Activated CD8-positive, alpha-beta memory T cell treated with anti-CD3 and anti-CD28 coated beads, Interleukin-2, amount 10 ng/mL, durations not matched to agents 7 days and 5 days (primary cell): Measurements from ENCODE around the gene TLR4. TPM values are rescaled to one million over a fixed set of nuclear protein-coding genes. Genes with fewer than 3 reads are reported as not detected.

Experiments used
- ATAC-seq: fragments of 150-1000 bp; cut with Tn5 transposase; one replicate; pipeline ENCODE4 v1.10.0; 2021; ENCODE audit warnings: moderate library complexity
- CTCF ChIA-PET: fragments of 350-600 bp; sonication (Branson Sonifier 250); formaldehyde crosslinking; loops from one replicate; lab custom pipeline; 2021; ENCODE audit warnings: antibody characterized with exemption; lab: Charles Lee
- DNase-seq: peaks from one replicate; pipeline ENCODE4 v3.0.0-alpha.2; 2020
- H3K27ac Mint-ChIP-seq: one replicate; pipeline ENCODE4 v1.8.0; 2021; ENCODE audit warnings: mild to moderate bottlenecking, mixed read lengths
- H3K27me3 Mint-ChIP-seq: one replicate; pipeline ENCODE4 v1.8.0; 2021; ENCODE audit warnings: mixed read lengths
- H3K36me3 Mint-ChIP-seq: one replicate; pipeline ENCODE4 v1.8.0; 2021; ENCODE audit warnings: mild to moderate bottlenecking, mixed read lengths
- H3K4me1 Mint-ChIP-seq: one replicate; pipeline ENCODE4 v1.8.0; 2021; ENCODE audit warnings: mixed read lengths
- H3K4me3 Mint-ChIP-seq: one replicate; pipeline ENCODE4 v1.8.0; 2021; ENCODE audit warnings: mild to moderate bottlenecking, moderate library complexity, mixed read lengths
- H3K9me3 Mint-ChIP-seq: one replicate; pipeline ENCODE4 v1.8.0; 2022; ENCODE audit warnings: low read depth, mixed read lengths
- total RNA-seq, 2 experiments: library from RNA; stranded (reverse); gene quantifications; one replicate each; pipeline ENCODE4 v1.2.3, GENCODE V29; 2021

The TLR4 gene
- total RNA-seq = not detected

DNA sequence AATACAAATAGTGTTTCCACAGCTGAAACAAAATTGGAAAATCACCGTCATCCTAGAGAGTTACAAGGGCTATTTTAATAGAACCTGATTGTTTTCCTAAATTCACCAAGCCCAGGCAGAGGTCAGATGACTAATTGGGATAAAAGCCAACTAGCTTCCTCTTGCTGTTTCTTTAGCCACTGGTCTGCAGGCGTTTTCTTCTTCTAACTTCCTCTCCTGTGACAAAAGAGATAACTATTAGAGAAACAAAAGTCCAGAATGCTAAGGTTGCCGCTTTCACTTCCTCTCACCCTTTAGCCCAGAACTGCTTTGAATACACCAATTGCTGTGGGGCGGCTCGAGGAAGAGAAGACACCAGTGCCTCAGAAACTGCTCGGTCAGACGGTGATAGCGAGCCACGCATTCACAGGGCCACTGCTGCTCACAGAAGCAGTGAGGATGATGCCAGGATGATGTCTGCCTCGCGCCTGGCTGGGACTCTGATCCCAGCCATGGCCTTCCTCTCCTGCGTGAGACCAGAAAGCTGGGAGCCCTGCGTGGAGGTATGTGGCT is at the start of gene TLR4:
TLR4 (plus strand) TSS at position 380 of the 552 bp plus-strand sequence; CDS start at position 450, 70 bp downstream.
- DNase-seq (no peak), ATAC-seq (no peak)
- Mint-ChIP-seq H3K27me3 (peaks cover 6% of the 10 kb centered on the region), H3K36me3 (no peaks in the 10 kb centered on the region), H3K4me1 (no peaks in the 10 kb centered on the region), H3K9me3 (no peaks in the 10 kb centered on the region), H3K4me3 (no peak within 1 kb of the TSS), H3K27ac (no peak within 1 kb of the TSS)
- CTCF ChIA-PET = no interaction called here

DNA sequence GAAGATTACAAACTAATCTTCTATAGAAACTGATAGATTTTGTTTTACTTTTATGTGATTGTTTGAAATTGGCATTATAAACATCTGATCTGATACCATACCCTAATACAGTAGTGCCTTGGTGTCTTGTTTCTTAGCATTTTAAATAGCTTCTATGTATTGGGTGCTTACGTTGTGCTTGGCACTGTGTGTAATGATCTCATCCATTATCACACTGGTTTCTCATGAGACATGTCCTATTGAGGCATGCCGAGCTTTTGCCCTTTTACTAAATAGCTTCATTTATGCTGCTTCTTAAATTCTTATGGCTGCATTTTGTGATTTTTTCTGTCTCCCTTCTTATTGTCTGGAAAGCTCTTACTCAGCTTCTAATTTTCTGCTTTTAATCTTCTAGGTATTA is 48.2 kb upstream of the TLR4 start:
- no peak overlapping the region for H3K27ac Mint-ChIP-seq
- H3K4me1 Mint-ChIP-seq = no peaks in the 10 kb centered on the region
- no peak overlapping the region for H3K4me3 Mint-ChIP-seq
- DNase-seq = no peak
- no peaks in the 10 kb centered on the region for H3K27me3 Mint-ChIP-seq
- H3K9me3 Mint-ChIP-seq = no peaks in the 10 kb centered on the region
- H3K36me3 Mint-ChIP-seq = no peaks in the 10 kb centered on the region
- CTCF ChIA-PET = no interaction called here
- ATAC-seq = no peak

DNA sequence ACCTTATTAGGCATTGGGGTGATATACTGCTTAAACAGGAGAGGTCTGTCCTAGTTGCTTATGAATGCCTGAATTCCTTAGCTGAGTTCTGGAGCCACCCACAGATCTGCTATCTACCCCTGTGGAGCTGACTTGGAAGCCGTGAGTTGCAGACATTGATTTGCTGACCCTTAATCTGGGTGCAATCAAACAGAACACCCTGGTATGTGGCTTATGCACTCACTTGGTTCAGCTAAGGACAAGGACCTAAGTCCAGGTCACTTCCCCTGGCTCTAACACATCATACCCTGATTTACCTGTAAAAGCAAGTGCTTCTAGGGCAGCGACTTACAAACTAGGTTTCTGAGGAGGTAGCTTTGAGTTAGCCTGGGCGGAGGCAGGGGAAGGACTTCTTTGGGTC is 41.6 kb upstream of the TLR4 start:
- DNase-seq (no peak), ATAC-seq (no peak)
- H3K9me3 Mint-ChIP-seq = peaks cover 3% of the 10 kb centered on the region
- no peak overlapping the region for H3K27ac Mint-ChIP-seq
- no peaks in the 10 kb centered on the region for H3K27me3 Mint-ChIP-seq
- CTCF ChIA-PET = interaction anchor here (0.7 kb wide), 1 partner anchor 62 kb away, joined by 3 read pairs; no protein-coding TSS in a partner anchor
- no peaks in the 10 kb centered on the region for H3K36me3 Mint-ChIP-seq
- H3K4me3 Mint-ChIP-seq = no peak overlapping the region
- no peaks in the 10 kb centered on the region for H3K4me1 Mint-ChIP-seq

DNA sequence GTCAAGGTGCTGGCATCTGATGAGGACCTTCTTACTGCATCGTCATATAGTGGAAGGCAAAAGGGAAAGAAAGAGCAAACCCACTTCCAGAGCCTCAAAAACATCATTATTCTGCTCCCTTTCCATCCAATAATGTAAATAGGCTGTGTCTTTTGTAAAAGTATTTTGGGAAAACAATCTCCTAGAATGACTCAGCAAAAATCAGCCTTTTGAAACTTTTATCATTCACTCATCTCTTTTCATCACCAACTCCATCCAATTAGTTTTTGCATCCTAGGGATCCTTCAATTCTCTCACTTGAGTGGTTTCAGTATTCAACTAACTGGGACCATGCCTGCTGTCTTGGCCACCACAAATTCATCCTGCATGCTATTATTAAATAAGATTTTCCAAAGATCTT is 39.8 kb upstream of the TLR4 start:
- ATAC-seq (no peak), DNase-seq (no peak)
- Mint-ChIP-seq H3K9me3 (peaks cover 3% of the 10 kb centered on the region), H3K4me1 (no peaks in the 10 kb centered on the region), H3K4me3 (no peak overlapping the region), H3K27ac (no peak overlapping the region), H3K36me3 (no peaks in the 10 kb centered on the region), H3K27me3 (no peaks in the 10 kb centered on the region)
- CTCF ChIA-PET = no interaction called here

DNA sequence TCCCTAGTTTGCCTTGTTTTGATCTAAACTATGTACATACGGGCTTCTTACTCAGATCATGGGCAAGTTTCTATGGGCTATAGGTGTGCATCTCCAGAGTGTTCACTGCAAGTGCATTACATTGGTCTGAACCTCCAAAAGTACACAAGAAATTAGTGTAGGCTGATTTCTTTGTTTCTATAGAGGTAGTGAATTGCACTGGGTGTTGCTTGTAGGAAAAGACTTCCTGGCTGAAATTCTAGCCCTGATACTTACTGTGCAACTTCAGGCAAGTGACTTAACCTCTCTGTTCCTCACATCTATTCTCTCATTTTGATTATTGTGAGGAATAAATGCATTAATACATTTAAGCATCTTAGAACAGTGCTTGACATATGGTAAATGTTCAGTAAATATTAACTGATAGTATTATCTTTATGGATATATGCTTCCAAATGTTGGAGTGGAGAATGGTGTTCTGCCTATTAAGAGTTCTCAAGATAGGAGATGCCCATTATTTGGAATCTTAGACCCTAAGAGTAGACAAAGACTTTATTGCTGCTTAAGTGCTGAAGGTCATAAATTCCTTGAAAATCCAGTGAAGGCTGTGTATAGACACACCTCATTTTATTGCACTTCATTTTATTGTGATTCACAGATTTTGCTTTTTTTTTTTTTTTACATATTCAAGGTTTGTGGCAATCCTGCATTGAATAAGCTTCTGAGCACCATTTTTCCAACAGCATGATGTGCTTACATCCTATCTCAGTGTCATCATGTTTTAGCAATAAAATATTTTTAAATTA is 38.4 kb upstream of the TLR4 start:
- H3K27ac Mint-ChIP-seq = no peak overlapping the region
- H3K4me1 Mint-ChIP-seq = no peaks in the 10 kb centered on the region
- no peak overlapping the region for H3K4me3 Mint-ChIP-seq
- ATAC-seq (no peak), DNase-seq (no peak)
- CTCF ChIA-PET = no interaction called here
- peaks cover 3% of the 10 kb centered on the region for H3K9me3 Mint-ChIP-seq
- H3K27me3 Mint-ChIP-seq = no peaks in the 10 kb centered on the region
- no peaks in the 10 kb centered on the region for H3K36me3 Mint-ChIP-seq

DNA sequence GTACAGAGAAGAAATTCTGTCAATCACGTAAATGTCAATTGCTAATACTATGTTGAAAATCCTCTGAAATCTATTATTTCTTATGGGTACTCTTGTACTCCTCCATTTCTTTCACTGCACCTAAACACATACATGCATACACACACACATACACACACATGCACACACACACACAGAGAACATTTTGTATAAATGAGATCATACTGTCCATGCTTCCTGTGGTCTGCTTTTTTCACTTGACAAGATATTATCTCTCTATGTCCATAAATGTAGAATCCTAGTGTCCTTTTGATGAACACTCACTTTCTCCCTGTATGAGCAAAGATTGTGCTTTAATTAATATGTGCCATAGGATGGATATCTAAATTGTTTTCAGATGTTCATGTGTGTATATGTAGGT is 32.7 kb upstream of the TLR4 start:
- ATAC-seq (no peak), DNase-seq (no peak)
- Mint-ChIP-seq H3K36me3 (no peaks in the 10 kb centered on the region), H3K4me1 (no peaks in the 10 kb centered on the region), H3K27me3 (peaks cover 2% of the 10 kb centered on the region), H3K4me3 (no peak overlapping the region), H3K9me3 (no peaks in the 10 kb centered on the region), H3K27ac (no peak overlapping the region)
- CTCF ChIA-PET = no interaction called here

DNA sequence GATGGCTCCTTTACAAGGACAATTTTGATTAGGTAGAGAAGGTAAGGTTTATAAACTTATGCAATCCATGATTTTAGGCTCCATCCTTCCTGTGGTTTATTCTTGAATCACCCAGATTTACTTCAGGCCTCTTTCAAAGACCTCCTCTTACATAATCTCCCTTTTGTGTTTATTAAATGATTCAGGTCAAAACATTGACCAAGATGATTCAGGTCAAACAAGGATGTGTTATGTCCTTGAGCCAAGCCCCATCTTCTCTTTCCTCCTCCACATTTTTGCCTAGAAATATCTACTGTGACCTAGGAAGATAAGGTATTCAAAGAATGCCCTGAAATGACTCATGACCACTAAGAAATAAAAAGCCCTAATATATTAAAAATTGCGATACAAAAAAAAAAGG is 31.8 kb upstream of the TLR4 start:
- H3K4me3 Mint-ChIP-seq = no peak overlapping the region
- DNase-seq (no peak), ATAC-seq (no peak)
- H3K27me3 Mint-ChIP-seq = peaks cover 2% of the 10 kb centered on the region
- no peak overlapping the region for H3K27ac Mint-ChIP-seq
- H3K36me3 Mint-ChIP-seq = no peaks in the 10 kb centered on the region
- H3K4me1 Mint-ChIP-seq = no peaks in the 10 kb centered on the region
- CTCF ChIA-PET = no interaction called here
- no peaks in the 10 kb centered on the region for H3K9me3 Mint-ChIP-seq

DNA sequence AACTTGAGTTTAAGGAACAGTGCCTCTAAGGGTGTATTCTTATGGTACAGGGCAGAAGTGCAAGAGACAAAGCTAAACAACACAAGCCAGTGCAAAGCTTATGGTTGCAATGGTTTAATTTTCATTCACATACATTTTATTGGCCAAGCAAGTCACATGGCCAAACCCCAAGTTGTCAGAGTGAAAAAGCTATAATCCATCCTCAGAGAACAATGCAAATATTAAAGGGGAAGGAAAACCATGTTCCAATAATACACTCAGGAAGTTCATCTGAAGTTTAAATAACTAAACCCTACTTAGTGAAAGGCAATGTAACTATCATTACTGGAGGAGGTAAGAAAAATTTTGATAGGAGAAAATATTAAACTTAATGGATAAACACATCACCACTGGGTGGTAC is 26.6 kb upstream of the TLR4 start:
- H3K4me3 Mint-ChIP-seq = no peak overlapping the region
- H3K4me1 Mint-ChIP-seq = no peaks in the 10 kb centered on the region
- H3K36me3 Mint-ChIP-seq = no peaks in the 10 kb centered on the region
- no peak for DNase-seq
- no peak for ATAC-seq
- CTCF ChIA-PET = interaction anchor here (0.6 kb wide), 1 partner anchor 1803 kb away, joined by 3 read pairs; no protein-coding TSS in a partner anchor
- H3K27ac Mint-ChIP-seq = no peak overlapping the region
- H3K9me3 Mint-ChIP-seq = peaks cover 2% of the 10 kb centered on the region
- H3K27me3 Mint-ChIP-seq = peaks cover 5% of the 10 kb centered on the region

DNA sequence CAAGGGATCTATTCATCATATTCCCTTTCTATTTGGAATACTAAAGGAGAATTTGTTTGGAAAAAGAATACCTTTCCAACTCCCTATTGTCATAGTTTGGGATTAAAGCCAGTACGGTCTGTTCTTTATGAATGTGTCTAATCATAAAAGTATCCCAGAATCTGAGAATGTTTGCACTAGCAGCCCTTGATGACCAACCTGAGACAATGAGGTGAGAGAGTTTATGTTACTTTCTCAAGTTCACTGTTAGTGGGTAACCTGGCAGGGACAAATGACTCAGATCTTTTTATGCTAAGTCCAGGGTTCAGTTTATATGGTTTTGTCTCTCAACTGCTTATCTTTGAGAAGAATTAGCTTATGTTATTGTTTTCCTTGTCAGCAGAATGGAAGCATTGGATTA is 25.3 kb upstream of the TLR4 start:
- CTCF ChIA-PET = no interaction called here
- no peak for ATAC-seq

DNA sequence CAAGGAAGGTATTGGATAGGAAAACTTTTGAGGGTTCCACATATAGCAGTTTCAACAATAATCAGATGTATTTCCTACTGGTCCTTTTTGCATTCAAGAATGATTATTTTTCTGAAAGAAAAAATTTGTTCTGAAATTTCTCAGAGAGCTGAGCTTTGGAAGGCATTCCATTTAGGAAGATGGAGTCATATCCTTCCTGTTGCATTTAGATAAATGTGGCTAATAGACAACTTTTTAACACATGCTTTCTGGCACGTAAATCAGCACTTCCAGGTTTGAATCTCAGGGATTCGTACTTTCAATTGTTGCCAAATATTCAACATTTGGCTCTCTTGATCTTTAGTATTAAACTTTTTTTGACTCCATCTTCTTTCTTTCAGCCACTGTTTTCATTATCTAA is 24.8 kb upstream of the TLR4 start:
- Mint-ChIP-seq H3K4me1 (peaks cover 3% of the 10 kb centered on the region), H3K4me3 (no peak overlapping the region), H3K27me3 (peaks cover 7% of the 10 kb centered on the region), H3K27ac (no peak overlapping the region), H3K36me3 (no peaks in the 10 kb centered on the region), H3K9me3 (peaks cover 2% of the 10 kb centered on the region)
- ATAC-seq = no peak
- DNase-seq = no peak
- CTCF ChIA-PET = no interaction called here

More for the DNA sequence above, 25.3 kb upstream of the TLR4 start:
- H3K4me3 Mint-ChIP-seq = no peak overlapping the region
- H3K27ac Mint-ChIP-seq = no peak overlapping the region
- H3K4me1 Mint-ChIP-seq = peaks cover 3% of the 10 kb centered on the region
- H3K27me3 Mint-ChIP-seq = peaks cover 4% of the 10 kb centered on the region
- H3K36me3 Mint-ChIP-seq = no peaks in the 10 kb centered on the region
- peaks cover 2% of the 10 kb centered on the region for H3K9me3 Mint-ChIP-seq
- DNase-seq = no peak

DNA sequence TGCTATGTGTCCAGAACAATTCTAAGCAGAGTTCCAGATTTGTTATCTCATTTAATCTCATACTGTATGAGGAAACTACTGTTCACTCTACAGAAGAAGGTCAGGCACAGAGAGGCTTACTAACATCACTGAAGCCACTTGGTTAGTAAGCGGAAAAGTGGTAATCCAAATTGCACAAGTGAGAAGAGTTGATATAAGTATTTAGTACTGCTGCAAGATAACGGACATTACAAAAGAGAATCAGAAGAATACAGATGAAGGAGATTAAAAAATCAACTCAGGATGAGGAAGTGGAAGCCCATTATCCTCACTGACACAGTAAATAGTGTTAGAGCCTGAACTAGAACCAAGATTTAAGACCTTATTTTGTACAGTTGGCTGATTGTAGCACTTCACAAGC is 22.3 kb upstream of the TLR4 start:
- CTCF ChIA-PET = no interaction called here
- H3K36me3 Mint-ChIP-seq = no peaks in the 10 kb centered on the region
- no peak overlapping the region for H3K4me3 Mint-ChIP-seq
- H3K9me3 Mint-ChIP-seq = peaks cover 2% of the 10 kb centered on the region
- peaks cover 12% of the 10 kb centered on the region for H3K27me3 Mint-ChIP-seq
- H3K4me1 Mint-ChIP-seq = peaks cover 3% of the 10 kb centered on the region
- ATAC-seq (no peak), DNase-seq (no peak)
- H3K27ac Mint-ChIP-seq = no peak overlapping the region

DNA sequence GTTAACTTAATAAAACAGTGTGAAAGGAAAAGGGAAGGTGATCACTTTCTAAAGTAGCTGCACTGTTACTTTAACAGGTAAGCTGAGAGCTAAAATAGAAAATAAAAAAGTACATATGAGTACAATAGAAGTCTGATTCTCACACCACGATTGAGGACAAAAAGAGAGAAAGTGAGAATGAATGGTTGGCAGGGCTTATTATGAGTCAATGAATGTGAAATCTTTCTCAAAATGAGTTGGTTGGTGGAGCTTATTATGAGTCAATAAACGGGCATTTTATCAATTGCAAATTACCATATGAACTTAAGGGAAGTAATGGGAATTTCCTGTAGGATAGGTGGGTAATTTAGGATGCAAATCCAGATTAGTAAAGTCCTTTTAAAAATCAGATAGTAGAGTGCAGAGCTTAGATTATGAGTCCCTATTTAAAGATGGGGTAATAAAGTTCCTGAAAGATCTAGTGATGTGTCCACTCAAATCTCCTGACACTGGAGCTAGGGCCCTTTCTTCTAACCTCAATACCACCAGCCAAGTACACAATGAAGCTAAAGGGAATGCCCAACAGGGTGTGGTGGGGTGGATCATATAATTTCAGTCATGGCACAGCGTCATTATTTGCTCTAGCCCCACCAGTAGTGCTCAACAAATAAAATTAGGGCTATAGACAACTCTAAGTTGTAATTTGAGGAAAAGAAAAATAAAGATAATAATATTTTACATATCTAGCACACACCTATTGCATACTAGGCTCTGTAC is 21.1 kb upstream of the TLR4 start:
- Mint-ChIP-seq H3K4me1 (peaks cover 3% of the 10 kb centered on the region), H3K36me3 (no peaks in the 10 kb centered on the region), H3K4me3 (no peak overlapping the region), H3K9me3 (peaks cover 2% of the 10 kb centered on the region), H3K27ac (no peak overlapping the region), H3K27me3 (peaks cover 12% of the 10 kb centered on the region)
- DNase-seq (no peak), ATAC-seq (no peak)
- CTCF ChIA-PET = no interaction called here

DNA sequence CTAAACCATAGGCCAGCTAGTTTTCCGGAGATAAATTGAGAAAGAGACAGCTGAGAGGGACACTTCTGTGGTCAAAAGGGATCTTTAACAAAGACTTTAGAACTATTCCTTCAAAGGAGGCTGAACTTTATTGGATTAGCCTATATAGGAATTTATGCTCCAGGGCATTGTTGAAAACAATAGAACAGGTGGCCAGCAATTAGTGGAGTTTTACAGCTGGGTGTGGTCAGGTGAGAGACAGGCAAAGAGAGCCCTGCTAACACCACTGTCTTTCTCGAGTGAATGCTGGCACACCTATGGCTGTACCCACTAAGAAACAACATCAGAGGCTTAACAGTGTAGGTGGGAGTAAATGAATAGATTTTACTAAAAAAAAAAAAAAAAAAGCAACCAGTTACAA is 16.7 kb upstream of the TLR4 start:
- no peak for ATAC-seq
- no peak overlapping the region for H3K27ac Mint-ChIP-seq
- CTCF ChIA-PET = no interaction called here
- no peaks in the 10 kb centered on the region for H3K36me3 Mint-ChIP-seq
- DNase-seq = no peak
- peaks cover 10% of the 10 kb centered on the region for H3K27me3 Mint-ChIP-seq
- H3K4me1 Mint-ChIP-seq = peaks cover 3% of the 10 kb centered on the region
- H3K4me3 Mint-ChIP-seq = no peak overlapping the region
- no peaks in the 10 kb centered on the region for H3K9me3 Mint-ChIP-seq

DNA sequence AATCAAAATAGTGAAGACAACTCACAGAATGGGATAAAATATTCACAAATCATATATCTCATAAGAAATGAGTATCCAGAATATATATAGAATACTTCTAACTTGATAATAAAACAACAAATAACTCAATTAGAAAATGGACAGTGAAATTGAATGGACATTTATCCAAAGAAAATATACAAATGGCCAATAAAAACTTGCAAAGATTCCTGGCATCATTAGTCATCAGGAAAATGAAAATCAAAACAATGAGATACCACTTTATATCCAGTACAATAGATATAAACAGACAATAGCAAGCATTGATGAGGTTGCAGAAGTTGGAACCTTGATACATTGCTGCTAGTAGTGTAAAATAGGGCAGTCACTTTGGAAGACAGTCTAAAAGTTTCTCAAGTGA is 12.8 kb upstream of the TLR4 start:
- Mint-ChIP-seq H3K4me3 (no peak overlapping the region), H3K9me3 (no peaks in the 10 kb centered on the region), H3K4me1 (no peaks in the 10 kb centered on the region), H3K27me3 (no peaks in the 10 kb centered on the region), H3K36me3 (no peaks in the 10 kb centered on the region), H3K27ac (no peak overlapping the region)
- DNase-seq (no peak), ATAC-seq (no peak)
- CTCF ChIA-PET = no interaction called here
